Activated T-cell treated with anti-CD3 and anti-CD28 coated beads for 24 hours (primary cell): ENCODE data around the gene FKBP1A.

Experiments used
- DNase-seq: peaks from one replicate; pipeline ENCODE4 v3.0.0-alpha.2; 2020; ENCODE audit warnings: low read depth

FKBP1A gene

DNA sequence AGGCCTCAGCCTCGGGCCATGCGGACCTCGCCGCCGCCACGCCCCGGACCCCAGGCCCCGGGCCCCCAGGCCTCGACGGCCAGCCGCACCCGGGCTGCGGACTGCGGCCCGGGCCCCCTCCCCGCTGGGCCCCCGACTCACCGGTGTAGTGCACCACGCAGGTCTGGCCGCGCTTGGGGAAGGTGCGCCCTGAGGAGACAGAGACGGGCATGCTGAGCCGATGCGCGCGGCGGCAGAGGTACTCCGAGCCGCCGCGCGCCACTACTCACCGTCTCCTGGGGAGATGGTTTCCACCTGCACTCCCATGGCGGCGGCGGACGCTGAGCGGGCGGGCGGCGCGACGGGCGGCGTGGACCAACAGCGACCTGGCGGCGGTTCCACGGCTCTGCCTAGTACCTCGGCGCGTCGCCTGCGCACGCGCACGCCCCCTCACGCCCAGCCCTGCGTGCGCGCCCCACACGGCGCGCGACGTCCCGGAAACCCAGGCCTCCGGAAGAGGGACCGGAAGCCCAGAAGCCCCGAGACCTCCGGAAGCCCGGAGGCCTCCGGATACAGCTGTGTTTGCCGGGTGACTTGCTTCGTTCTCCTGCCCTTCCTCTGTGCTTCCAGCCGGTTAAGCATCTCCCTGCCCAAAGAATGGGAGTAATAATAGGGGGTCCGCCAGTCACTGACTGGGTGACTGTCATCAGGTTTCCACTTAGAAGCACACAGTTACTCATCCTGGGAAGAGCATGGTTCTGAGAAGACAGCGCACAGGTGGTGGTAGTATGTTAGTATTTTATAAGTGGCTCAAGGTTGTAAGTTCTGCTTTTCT is at the start of gene FKBP1A:
FKBP1A (minus strand) TSS at position 362 of the 814 bp plus-strand sequence; CDS start at position 306, 56 bp downstream.
- peak; percentile 89 for DNase-seq

- no peak for DNase-seq
These were observed 49.5 kb upstream of the FKBP1A start for GRCh38 chr20:1442304-1442703.

DNA sequence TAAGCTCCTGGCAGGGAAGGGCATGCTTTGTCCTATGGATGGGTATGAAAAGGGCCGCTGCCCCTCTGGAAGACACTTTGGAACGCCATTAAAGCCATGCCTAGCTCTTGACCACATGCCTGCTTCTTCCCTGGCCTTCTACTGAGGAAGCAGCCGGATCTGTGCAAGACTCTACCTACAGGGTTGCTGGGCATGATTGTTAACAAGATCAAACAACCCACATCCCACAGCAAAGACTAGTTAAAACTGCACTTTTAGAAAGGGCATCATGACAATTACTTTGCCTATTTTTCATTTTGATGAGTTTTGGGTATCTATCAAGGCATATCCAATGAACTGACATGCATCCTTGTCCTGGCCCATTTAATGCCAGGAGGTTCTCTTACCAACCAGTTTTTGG is 48.3 kb upstream of the FKBP1A start:
- no peak for DNase-seq

GRCh38 chr20:1440024-1440423 is 47.2 kb upstream of the FKBP1A start:
- no peak for DNase-seq

- no peak for DNase-seq
These were observed 45.5 kb upstream of the FKBP1A start for GRCh38 chr20:1438361-1438760.

DNA sequence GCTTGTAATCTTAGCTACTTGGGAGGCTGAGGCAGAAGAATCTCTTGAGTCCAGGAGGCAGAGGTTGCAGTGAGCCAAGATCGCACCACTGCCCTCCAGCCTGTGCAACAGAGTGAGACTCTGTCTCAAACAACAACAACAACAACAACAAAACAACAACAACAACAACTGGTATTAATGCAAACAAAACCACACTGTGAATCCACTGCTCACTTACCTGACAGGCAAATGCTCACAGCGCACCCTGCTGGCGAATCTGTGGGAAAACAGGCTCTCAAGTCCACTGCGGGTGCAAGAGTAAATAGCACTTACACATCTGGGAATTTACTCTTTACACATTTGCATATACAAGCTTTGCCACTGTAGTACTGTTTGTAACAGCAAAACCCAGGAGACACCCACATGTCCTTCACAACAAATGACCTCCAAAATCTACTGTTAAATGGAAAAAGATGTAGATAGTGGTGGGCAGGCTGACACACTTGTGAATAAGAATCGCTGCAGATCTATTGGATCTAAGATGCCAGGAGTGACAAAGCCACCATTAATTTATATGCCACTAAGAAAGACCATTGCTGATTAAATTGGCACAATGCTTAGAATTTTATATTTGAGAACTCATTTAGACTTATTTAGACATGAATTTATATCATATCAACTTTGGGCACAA is 44.5 kb upstream of the FKBP1A start:
- peak; percentile 64 for DNase-seq

DNA sequence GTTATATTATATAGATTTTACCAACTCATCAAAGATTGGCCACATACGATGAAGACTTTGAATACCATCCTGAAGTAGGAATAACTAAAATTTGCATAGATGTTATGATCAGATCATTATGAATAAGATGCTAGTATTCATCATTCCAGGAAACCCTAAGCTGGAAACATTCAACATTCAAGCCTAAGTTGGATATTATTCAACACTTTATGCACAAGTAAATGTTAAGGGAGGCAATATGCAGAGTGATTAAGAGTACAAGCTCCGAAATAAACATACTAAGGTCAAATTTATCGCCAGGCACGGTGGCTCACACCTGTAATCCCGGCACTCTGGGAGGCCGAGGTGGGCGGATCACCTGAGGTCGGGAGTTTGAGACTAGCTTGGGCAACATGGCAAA is 43.4 kb upstream of the FKBP1A start:
- DNase-seq = no peak

DNA sequence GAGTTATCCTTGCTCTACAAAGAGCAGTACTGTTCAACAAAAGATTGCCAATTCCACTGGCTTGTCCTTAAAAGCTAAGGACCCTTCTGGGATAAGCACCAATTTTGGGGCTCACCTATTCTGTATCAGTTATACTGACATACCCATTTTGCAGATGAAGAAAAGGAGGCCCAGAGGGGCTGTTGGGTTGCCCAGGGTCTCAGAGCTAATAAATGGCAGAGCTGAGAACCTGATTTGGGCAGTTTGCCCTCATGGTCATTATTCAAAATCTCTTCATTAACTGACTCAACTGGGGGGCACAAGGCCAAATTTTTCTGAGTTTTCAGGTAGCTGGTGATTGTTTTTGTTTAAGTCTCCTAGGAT is 42.5 kb upstream of the FKBP1A start:
- DNase-seq = no peak

DNA sequence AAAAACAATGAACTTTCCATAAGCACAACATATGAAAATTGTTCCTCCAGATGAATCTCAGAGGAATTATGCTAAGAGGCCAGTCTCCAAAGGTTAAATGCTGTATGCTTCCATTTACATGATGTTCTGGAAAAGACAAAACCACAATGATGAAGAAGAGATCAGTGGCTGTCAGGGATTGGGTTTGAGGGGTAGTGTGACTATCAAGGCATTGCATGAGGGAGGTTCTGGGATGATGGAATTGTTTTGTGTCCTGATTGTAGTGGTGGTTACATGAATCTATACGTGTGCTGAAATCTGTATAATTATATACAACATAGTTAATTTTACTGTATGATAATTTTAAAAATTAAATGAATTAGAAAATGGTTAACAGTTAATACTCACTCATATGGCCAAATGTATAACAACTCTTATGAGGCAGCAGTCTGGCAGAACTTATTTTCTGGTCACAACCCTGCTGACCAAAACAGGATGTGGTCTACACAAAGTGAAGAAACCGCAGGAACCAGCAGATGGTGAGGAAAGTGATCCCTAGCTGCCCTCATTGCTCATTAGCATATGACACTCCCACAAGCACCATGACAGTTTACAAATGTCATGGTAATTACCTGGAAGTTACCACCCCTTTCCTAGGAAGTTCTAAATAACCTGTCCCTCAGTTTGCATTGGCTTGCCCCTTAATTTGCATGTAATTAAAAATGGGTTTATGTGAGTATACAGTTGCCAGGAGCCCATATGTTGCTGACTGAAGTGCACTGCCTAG is 41.9 kb upstream of the FKBP1A start:
- peak; percentile 48 for DNase-seq

GRCh38 chr20:1431158-1431557 is 38.3 kb upstream of the FKBP1A start:
- no peak for DNase-seq

DNA sequence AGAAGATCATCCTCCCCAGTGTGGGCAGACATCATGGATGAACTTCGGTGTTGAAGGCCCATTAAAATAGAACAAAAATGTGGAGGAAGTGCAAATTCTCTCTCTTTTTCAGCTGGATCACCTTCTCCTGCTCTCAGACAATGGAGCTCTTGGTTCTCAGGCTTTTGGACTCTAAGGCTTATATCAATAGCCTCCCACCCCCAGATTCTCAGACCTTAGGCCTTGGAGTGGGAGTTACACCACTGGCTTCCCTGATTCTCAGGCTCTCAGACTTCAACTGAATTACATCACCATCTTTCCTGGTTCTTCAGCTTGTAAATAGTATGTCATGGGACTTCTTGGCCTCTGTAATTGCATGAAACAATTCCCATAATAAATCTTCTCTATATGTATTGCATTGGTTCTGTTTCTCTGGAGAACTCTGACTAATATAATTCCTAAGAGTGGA is 37.2 kb upstream of the FKBP1A start:
- no peak for DNase-seq

DNA sequence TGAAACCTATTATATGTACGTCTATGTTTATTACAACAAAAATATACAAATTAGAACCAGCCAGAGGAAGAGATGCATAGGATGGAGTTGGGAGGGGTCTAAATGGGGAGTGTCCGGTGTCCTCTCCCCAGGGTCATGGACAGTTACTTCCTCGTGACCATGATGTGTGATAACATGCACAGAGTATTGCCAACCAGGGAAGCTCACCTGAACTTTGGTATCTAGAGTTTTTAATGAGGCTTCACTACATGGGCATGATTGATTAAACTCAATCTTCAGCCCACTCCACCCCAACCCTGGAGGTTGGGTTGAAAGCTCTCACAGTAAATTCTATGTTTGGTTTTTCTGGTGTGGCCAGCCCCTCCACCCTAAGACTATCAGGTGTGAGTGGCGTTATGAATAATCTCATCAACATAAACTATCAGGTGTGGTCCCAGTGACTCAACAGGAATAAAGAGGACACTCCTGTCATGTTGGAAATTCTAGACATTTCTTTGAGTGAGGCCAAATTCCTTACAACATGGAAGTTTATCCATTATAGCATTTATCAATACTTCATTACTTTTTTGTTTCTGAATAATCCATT is 36.4 kb upstream of the FKBP1A start:
- DNase-seq = no peak

DNA sequence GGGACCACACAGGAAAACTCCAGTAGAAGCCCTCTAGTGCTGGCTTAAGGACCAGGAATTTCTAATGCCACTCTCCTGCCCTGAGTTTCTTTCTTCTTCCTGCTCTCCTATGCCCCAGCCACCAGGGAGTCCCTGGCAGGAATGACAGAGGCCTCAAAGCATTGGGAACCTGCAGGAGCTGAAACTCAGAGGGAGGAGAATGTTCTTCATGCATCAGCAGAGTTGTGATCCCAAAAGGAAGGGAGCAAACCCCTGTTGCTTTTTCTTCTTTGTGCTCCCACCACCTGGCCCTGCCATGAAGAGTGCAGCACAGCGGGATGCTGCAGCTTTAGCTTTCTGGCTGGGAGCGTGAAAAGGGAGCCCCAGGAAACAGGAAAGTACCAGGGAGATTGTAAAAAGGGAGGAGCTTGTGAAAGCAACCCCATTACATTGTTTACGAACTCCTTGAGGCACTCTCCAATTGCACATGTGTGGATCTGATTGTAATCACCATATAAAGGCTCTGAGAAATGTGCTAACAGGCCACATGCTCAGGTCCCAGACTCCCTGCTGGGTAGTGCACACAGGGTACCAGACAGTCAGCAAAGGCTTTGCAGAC is 34.7 kb upstream of the FKBP1A start:
- no peak for DNase-seq

DNA sequence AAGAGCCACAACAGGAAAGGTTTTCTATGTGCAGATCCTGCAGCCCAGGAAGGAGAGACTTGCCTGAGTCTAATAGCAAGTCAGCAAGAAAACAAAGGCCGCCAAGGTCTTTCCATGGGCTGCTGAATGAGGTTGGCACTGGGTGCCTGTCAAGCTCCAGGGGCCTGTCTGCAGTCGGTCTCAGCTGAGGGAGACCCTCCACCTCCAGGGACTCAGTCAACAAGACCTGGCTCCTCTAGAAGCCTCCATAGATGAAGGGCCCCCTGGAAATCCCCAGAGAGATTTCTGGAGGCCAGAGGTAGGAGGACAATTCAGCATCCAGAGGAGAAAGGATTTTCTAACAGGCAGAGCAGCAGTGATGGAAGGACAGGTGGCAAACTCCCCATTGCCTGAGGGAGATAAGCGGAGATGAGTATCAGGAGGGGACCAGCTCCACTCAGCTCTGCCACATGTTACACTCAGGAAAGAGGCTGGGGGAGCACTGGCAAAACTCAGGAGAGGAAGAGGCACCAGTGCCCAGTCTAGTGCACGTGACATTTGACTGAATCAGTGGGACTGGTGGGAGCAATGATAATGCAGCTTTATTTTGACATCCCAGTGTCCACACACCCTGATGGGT is 33.5 kb upstream of the FKBP1A start:
- DNase-seq = no peak

GRCh38 chr20:1424336-1424735 is 31.5 kb upstream of the FKBP1A start:
- DNase-seq = no peak

DNA sequence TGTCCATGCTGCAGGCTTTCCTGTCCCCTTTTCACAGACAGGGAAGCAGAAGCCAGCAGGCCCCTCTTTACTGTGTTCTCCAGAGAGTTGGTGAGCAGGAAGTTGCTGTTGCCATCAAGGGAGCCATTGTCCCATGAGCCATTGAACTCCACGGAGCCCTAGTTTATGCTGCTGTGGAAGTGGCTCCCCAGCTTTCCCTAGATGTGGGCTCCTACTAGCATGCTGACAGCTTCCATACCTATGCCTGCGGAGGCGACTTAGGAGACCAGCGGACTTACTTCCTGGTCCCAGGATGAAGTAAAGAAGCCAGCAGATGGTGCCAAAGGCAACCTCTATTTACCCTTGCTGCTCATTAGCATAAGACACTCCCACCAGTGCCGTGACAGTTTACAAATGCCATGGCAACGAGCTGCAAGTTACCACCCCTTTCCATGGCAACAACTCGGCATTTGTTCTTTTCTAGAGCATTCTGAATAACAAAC is 30.8 kb upstream of the FKBP1A start:
- DNase-seq = no peak

- DNase-seq = no peak
These were observed 30.4 kb upstream of the FKBP1A start for GRCh38 chr20:1423206-1423605.

DNA sequence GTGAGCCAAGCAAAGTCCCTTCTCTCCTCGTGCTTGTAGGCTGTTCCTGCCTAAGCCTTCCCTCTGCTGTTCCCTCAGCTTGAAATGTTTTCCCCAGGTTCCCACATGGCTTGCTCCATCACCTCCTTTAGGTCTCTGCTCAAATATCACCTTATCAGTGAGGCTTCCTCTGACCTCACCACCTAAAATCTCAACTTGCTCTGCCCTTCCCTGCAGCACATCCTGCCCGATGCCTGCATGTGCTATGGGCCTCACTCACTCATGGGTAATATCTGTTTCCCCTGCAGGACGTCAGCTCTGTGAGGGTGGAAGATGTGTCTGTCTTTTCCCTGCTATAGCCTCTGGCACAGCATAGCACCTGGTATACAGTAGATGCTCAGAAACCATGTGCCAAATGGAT is 29.9 kb upstream of the FKBP1A start:
- DNase-seq = no peak

DNA sequence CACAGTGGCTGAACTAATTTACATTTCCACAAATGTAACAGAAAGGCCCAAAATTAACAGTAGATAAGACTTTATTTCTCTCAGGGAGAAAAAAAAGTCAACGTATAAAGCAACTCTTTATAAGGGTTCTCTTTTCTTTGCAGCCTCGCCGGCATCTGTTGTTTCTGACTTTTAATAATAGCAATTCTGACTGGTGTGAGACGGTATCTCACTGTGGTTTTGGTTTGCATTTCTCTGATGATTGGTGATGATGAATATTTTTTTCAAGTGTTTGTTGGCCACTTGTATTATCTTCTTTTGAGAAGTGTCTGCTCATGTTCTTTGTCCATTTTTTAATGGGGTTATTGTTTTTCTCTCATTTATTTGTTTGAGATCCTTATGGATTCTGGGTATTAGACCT is 27.2 kb upstream of the FKBP1A start:
- no peak for DNase-seq

DNA sequence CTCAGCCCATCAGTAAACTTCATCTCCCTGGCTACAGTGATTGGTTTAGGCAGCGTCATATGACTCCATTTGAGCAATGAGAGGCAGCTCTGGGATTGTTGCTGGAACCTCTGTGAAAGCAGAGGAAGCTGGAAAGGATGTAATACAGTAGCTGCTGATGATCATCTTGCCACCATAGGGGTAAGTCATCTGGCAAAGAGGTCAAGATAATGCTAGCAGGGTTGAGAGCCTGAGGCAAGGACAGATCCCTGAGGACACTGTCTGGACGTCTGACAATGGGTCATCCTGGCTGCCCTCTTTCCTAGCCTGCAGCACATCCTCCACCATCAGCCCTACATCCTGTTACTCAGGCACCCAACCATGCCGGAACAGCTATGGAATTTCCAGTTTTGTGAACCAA is 25.5 kb upstream of the FKBP1A start:
- DNase-seq = no peak

- DNase-seq = no peak
These were observed 24.9 kb upstream of the FKBP1A start for GRCh38 chr20:1417790-1418189.

DNA sequence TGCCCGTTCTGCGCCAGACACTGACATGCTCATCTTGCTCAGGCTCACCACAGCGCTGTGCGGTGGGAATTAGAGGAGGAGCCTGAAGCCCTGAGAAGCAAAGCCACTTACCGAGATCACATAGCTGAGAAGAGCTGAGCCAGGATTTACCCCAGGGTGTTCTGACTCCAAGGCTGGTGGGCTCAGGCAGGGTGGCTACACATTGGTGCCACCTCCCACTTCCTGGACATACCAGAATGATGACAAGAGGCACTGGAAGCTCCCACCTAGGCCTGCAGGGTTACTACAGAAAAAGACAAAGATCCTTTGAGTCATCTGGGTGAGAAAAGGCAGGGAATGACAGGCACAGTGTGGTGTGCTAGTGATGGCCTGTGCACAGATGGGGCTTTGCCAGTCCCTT is 24.4 kb upstream of the FKBP1A start:
- DNase-seq = no peak
